ENCODE measurements around the gene SIRT3. TPM values are rescaled to one million over a fixed set of nuclear protein-coding genes. Genes with fewer than 3 reads are reported as not detected.
A peak's percentile ranks its signal among the peaks of the same experiment; 100 is the strongest.

The SIRT3 gene
- total RNA-seq, 4 donors from 2014 or later = 21.2 to 36.3 (median 29.3) TPM

- Histone ChIP-seq H3K4me1 (no peaks in the 10 kb centered on the region), H3K27me3 (no peaks in the 10 kb centered on the region), H3K27ac (no peak overlapping the region), H3K9me3 (no peaks in the 10 kb centered on the region), H3K4me3 (no peak overlapping the region), H3K36me3 (no peaks in the 10 kb centered on the region)
- no peak for TF ChIP-seq POLR2A (IDR thresholded peaks at IDR 0.05)
- no peak for TF ChIP-seq CTCF (IDR thresholded peaks at IDR 0.05)
- no peak for DNase-seq
These were observed 23.3 kb upstream of the SIRT3 start for GRCh38 chr11:259413-259812.

- H3K27ac ChIP-seq = peak overlapping the region in 1 of 4 donors; percentile 44
- H3K27me3 ChIP-seq = no peaks in the 10 kb centered on the region
- H3K4me3 ChIP-seq = no peak overlapping the region
- DNase-seq = no peak
- H3K36me3 ChIP-seq = peaks cover 0 to 10% (median 0%) of the 10 kb centered on the region in 3 donors
- TF ChIP-seq POLR2A (IDR thresholded peaks at IDR 0.05) (no peak), CTCF (IDR thresholded peaks at IDR 0.05) (peak in 3 of 6 experiments; percentile 31 to 42 (median 31))
- no peaks in the 10 kb centered on the region for H3K9me3 ChIP-seq
- H3K4me1 ChIP-seq = no peaks in the 10 kb centered on the region
These were observed 21.8 kb upstream of the SIRT3 start for GRCh38 chr11:257766-258493.

GRCh38 chr11:256952-257737 is 21.0 kb upstream of the SIRT3 start:
- TF ChIP-seq POLR2A (IDR thresholded peaks at IDR 0.05) (no peak), CTCF (IDR thresholded peaks at IDR 0.05) (no peak)
- peaks cover 0 to 18% (median 0%) of the 10 kb centered on the region in 3 donors for H3K36me3 ChIP-seq
- no peak overlapping the region for H3K4me3 ChIP-seq
- peak overlapping the region in 1 of 4 donors; percentile 44 for H3K27ac ChIP-seq
- no peaks in the 10 kb centered on the region for H3K27me3 ChIP-seq
- no peaks in the 10 kb centered on the region for H3K9me3 ChIP-seq
- no peaks in the 10 kb centered on the region for H3K4me1 ChIP-seq
- DNase-seq = no peak

- no peak overlapping the region for H3K4me3 ChIP-seq
- TF ChIP-seq POLR2A (IDR thresholded peaks at IDR 0.05) (no peak), CTCF (IDR thresholded peaks at IDR 0.05) (no peak)
- no peaks in the 10 kb centered on the region for H3K4me1 ChIP-seq
- H3K9me3 ChIP-seq = no peaks in the 10 kb centered on the region
- no peak for DNase-seq
- H3K36me3 ChIP-seq = peaks cover 0 to 31% (median 0%) of the 10 kb centered on the region in 3 donors
- no peak overlapping the region for H3K27ac ChIP-seq
- no peaks in the 10 kb centered on the region for H3K27me3 ChIP-seq
These were observed 19.7 kb upstream of the SIRT3 start for GRCh38 chr11:255816-256215.

- no peak for TF ChIP-seq CTCF (IDR thresholded peaks at IDR 0.05)
- no peak for TF ChIP-seq POLR2A (IDR thresholded peaks at IDR 0.05)
- DNase-seq = no peak
- H3K36me3 ChIP-seq = peaks cover 0 to 38% (median 0%) of the 10 kb centered on the region in 3 donors
- H3K27me3 ChIP-seq = no peaks in the 10 kb centered on the region
- H3K27ac ChIP-seq = no peak overlapping the region
- no peaks in the 10 kb centered on the region for H3K9me3 ChIP-seq
- H3K4me3 ChIP-seq = no peak overlapping the region
- no peaks in the 10 kb centered on the region for H3K4me1 ChIP-seq
These were observed 19.0 kb upstream of the SIRT3 start for GRCh38 chr11:255176-255575.
